Measurements from ENCODE around the gene IRF1.

DNA sequence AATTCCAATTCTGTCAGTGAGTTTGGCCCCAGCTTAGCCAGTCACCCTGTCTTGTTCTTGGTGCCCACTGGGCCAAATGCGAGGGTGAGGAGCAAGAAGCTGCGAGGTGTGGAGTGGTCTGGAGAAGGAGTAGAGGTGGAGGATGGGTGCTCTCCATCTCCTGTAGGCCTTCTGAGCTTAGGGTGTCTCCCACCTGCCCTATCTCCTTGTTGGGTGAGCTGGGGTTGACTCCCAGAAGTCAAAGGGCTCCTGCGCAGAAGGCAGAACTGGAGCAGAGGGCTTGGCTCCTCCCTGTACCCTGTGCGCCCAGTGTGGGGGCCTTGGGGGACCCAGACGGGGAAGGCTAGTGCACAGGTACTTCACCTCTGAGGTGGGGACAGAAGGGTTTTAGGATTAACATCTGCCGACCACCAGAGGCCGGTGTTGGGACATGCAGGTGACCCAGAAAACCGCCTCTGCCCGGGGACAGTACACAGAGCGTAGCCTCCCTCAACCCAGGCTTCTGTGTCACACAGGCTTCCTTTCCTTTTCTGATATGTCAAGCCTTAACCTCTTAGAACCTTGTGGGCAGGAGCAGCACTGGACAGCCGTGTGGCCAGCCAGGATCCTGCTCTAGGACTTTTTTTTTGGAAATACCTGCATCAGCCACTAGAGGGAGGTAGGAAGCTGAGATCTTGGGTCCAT, 35.9 kb upstream of the IRF1 start:
- no peak for TF ChIP-seq EZH2 (IDR thresholded peaks at IDR 0.05)
- TF ChIP-seq, protein P1, sequence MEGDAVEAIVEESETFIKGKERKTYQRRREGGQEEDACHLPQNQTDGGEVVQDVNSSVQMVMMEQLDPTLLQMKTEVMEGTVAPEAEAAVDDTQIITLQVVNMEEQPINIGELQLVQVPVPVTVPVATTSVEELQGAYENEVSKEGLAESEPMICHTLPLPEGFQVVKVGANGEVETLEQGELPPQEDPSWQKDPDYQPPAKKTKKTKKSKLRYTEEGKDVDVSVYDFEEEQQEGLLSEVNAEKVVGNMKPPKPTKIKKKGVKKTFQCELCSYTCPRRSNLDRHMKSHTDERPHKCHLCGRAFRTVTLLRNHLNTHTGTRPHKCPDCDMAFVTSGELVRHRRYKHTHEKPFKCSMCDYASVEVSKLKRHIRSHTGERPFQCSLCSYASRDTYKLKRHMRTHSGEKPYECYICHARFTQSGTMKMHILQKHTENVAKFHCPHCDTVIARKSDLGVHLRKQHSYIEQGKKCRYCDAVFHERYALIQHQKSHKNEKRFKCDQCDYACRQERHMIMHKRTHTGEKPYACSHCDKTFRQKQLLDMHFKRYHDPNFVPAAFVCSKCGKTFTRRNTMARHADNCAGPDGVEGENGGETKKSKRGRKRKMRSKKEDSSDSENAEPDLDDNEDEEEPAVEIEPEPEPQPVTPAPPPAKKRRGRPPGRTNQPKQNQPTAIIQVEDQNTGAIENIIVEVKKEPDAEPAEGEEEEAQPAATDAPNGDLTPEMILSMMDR (IDR thresholded peaks at IDR 0.05 in 2 of 3, conservative IDR thresholded peaks at IDR 0.05 in 1 of 3; ENCODE audit: borderline replicate concordance in 1 of 3, insufficient read depth in 1 of 3, low read depth in 2 of 3, low read length in 2 of 3) = peak; percentile 78 to 99 (median 98)
- TF ChIP-seq, protein P2, sequence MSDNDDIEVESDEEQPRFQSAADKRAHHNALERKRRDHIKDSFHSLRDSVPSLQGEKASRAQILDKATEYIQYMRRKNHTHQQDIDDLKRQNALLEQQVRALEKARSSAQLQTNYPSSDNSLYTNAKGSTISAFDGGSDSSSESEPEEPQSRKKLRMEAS (IDR thresholded peaks at IDR 0.05) = no peak
- TF ChIP-seq POLR2AphosphoS5 (IDR thresholded peaks at IDR 0.05; ENCODE audit: low read depth, low read length) = no peak
- TF ChIP-seq POLR2A (IDR thresholded peaks at IDR 0.05; ENCODE audit: borderline replicate concordance, extremely low read depth, insufficient read depth, insufficient read length) = no peak
- TF ChIP-seq, protein P3, sequence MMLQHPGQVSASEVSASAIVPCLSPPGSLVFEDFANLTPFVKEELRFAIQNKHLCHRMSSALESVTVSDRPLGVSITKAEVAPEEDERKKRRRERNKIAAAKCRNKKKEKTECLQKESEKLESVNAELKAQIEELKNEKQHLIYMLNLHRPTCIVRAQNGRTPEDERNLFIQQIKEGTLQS (IDR thresholded peaks at IDR 0.05) = no peak
- TF ChIP-seq YY1 (IDR thresholded peaks at IDR 0.05; ENCODE audit: extremely low read depth, insufficient replicate concordance, low read depth, low read length) = no peak
- TF ChIP-seq TCF7L2 (IDR thresholded peaks at IDR 0.05; ENCODE audit: borderline replicate concordance, extremely low read depth, insufficient read depth, insufficient read length) = no peak
- TF ChIP-seq RAD21 (IDR thresholded peaks at IDR 0.05; ENCODE audit: low read depth) = peak; percentile 75
- TF ChIP-seq SIN3A (IDR thresholded peaks at IDR 0.05; ENCODE audit: low read depth) = no peak

All from HCT116 (cell line).